Stimulated activated naive CD8-positive, alpha-beta T cell treated with anti-CD3 and anti-CD28 coated beads, Interleukin-15, Interleukin-2, amounts not matched to agents 100 ng/mL and 50 ng/mL, for 24 hours (primary cell): ENCODE data around the gene CDK16.

Source experiments
- H3K27ac Mint-ChIP-seq: one replicate; pipeline ENCODE4 v1.8.0; 2021; ENCODE audit warnings: mild to moderate bottlenecking, mixed read lengths
- H3K27me3 Mint-ChIP-seq: one replicate; pipeline ENCODE4 v1.8.0; 2021; ENCODE audit warnings: mixed read lengths
- H3K36me3 Mint-ChIP-seq: one replicate; pipeline ENCODE4 v1.8.0; 2021; ENCODE audit warnings: low read depth, mixed read lengths
- H3K4me1 Mint-ChIP-seq: one replicate; pipeline ENCODE4 v1.8.0; 2021; ENCODE audit warnings: low read depth, mixed read lengths
- H3K4me3 Mint-ChIP-seq: one replicate; pipeline ENCODE4 v1.8.0; 2021; ENCODE audit warnings: mild to moderate bottlenecking, mixed read lengths
- H3K9me3 Mint-ChIP-seq: one replicate; pipeline ENCODE4 v1.8.0; 2021; ENCODE audit warnings: mixed read lengths

The CDK16 gene

GRCh38 chrX:47224896-47225290 is 6.4 kb downstream of the CDK16 start:
- no peak overlapping the region for H3K27ac Mint-ChIP-seq
- no peaks in the 10 kb centered on the region for H3K9me3 Mint-ChIP-seq
- peaks cover 46% of the 10 kb centered on the region for H3K36me3 Mint-ChIP-seq
- peaks cover 13% of the 10 kb centered on the region for H3K4me1 Mint-ChIP-seq
- H3K27me3 Mint-ChIP-seq = no peaks in the 10 kb centered on the region
- H3K4me3 Mint-ChIP-seq = no peak overlapping the region

- no peak overlapping the region for H3K4me3 Mint-ChIP-seq
- peaks cover 2% of the 10 kb centered on the region for H3K4me1 Mint-ChIP-seq
- peaks cover 42% of the 10 kb centered on the region for H3K36me3 Mint-ChIP-seq
- no peaks in the 10 kb centered on the region for H3K9me3 Mint-ChIP-seq
- H3K27ac Mint-ChIP-seq = no peak overlapping the region
- no peaks in the 10 kb centered on the region for H3K27me3 Mint-ChIP-seq
These were observed 7.6 kb downstream of the CDK16 start for GRCh38 chrX:47226071-47226470.

GRCh38 chrX:47226531-47227333 is 8.3 kb downstream of the CDK16 start:
- Mint-ChIP-seq H3K27me3 (no peaks in the 10 kb centered on the region), H3K36me3 (peaks cover 42% of the 10 kb centered on the region), H3K27ac (no peak overlapping the region), H3K4me3 (no peak overlapping the region), H3K9me3 (no peaks in the 10 kb centered on the region), H3K4me1 (no peaks in the 10 kb centered on the region)

GRCh38 chrX:47227334-47227583 is 8.8 kb downstream of the CDK16 start:
- H3K27ac Mint-ChIP-seq = no peak overlapping the region
- peaks cover 38% of the 10 kb centered on the region for H3K36me3 Mint-ChIP-seq
- no peaks in the 10 kb centered on the region for H3K9me3 Mint-ChIP-seq
- no peaks in the 10 kb centered on the region for H3K27me3 Mint-ChIP-seq
- H3K4me1 Mint-ChIP-seq = no peaks in the 10 kb centered on the region
- H3K4me3 Mint-ChIP-seq = no peak overlapping the region

- Mint-ChIP-seq H3K27me3 (no peaks in the 10 kb centered on the region), H3K36me3 (peaks cover 36% of the 10 kb centered on the region), H3K9me3 (no peaks in the 10 kb centered on the region), H3K4me3 (no peak overlapping the region), H3K4me1 (no peaks in the 10 kb centered on the region), H3K27ac (no peak overlapping the region)
These were observed 10.2 kb downstream of the CDK16 start for GRCh38 chrX:47228550-47229270.

GRCh38 chrX:47229427-47229826 is 10.9 kb downstream of the CDK16 start:
- no peaks in the 10 kb centered on the region for H3K9me3 Mint-ChIP-seq
- H3K27ac Mint-ChIP-seq = no peak overlapping the region
- H3K27me3 Mint-ChIP-seq = no peaks in the 10 kb centered on the region
- no peak overlapping the region for H3K4me3 Mint-ChIP-seq
- no peaks in the 10 kb centered on the region for H3K4me1 Mint-ChIP-seq
- peaks cover 35% of the 10 kb centered on the region for H3K36me3 Mint-ChIP-seq

- no peak overlapping the region for H3K4me3 Mint-ChIP-seq
- peaks cover 4% of the 10 kb centered on the region for H3K4me1 Mint-ChIP-seq
- H3K27ac Mint-ChIP-seq = no peak overlapping the region
- no peaks in the 10 kb centered on the region for H3K9me3 Mint-ChIP-seq
- peaks cover 29% of the 10 kb centered on the region for H3K36me3 Mint-ChIP-seq
- no peaks in the 10 kb centered on the region for H3K27me3 Mint-ChIP-seq
These were observed 11.8 kb downstream of the CDK16 start for GRCh38 chrX:47230136-47230868.

GRCh38 chrX:47231167-47231566 is 12.7 kb downstream of the CDK16 start:
- no peaks in the 10 kb centered on the region for H3K9me3 Mint-ChIP-seq
- H3K36me3 Mint-ChIP-seq = peaks cover 26% of the 10 kb centered on the region
- peaks cover 12% of the 10 kb centered on the region for H3K4me1 Mint-ChIP-seq
- no peak overlapping the region for H3K4me3 Mint-ChIP-seq
- no peak overlapping the region for H3K27ac Mint-ChIP-seq
- no peaks in the 10 kb centered on the region for H3K27me3 Mint-ChIP-seq

DNA sequence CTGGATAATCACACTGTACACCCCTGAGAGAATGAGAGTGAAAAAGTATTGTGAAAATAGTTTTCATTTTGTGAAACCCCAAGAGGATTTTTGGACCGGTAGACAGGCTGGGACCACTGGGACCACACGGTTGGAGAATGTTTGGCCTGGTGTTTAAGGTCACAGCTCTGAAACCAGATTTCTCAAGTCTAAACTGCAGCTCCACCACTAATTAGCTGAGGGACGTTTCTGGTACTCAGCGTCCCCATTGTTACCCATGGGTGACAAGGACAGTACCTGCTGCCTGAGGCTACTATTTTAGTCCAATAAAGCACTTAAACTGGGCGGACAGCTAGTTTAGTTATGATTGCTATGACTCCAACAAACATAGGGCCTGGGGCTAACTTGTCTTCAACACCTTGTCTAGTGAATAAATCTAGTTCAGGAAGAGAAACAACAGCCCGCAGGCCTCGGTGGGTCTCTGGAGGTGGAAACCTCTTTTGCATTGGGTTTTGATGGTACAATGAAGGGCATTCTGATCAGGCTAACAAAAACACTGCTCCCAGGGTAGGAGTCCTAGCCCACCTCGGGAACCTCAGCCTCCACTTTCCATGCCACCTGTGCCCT is 13.8 kb downstream of the CDK16 start:
- H3K27ac Mint-ChIP-seq = peak overlapping the region; percentile 91
- H3K4me1 Mint-ChIP-seq = peaks cover 24% of the 10 kb centered on the region
- no peaks in the 10 kb centered on the region for H3K27me3 Mint-ChIP-seq
- H3K4me3 Mint-ChIP-seq = peak overlapping the region; percentile 85
- H3K36me3 Mint-ChIP-seq = peaks cover 21% of the 10 kb centered on the region
- H3K9me3 Mint-ChIP-seq = no peaks in the 10 kb centered on the region

- Mint-ChIP-seq H3K36me3 (peaks cover 21% of the 10 kb centered on the region), H3K4me1 (peaks cover 24% of the 10 kb centered on the region), H3K27me3 (no peaks in the 10 kb centered on the region), H3K9me3 (no peaks in the 10 kb centered on the region), H3K27ac (peak within 1 kb of the TSS; percentile 91), H3K4me3 (peak within 1 kb of the TSS; percentile 85)
These were observed 14.4 kb downstream of the CDK16 start, which contains the start of gene USP11 for GRCh38 chrX:47232803-47233332. Gene USP11, plus strand, starts transcription at chrX:47233009. Its CDS starts 35 bp downstream, at chrX:47233044.

DNA sequence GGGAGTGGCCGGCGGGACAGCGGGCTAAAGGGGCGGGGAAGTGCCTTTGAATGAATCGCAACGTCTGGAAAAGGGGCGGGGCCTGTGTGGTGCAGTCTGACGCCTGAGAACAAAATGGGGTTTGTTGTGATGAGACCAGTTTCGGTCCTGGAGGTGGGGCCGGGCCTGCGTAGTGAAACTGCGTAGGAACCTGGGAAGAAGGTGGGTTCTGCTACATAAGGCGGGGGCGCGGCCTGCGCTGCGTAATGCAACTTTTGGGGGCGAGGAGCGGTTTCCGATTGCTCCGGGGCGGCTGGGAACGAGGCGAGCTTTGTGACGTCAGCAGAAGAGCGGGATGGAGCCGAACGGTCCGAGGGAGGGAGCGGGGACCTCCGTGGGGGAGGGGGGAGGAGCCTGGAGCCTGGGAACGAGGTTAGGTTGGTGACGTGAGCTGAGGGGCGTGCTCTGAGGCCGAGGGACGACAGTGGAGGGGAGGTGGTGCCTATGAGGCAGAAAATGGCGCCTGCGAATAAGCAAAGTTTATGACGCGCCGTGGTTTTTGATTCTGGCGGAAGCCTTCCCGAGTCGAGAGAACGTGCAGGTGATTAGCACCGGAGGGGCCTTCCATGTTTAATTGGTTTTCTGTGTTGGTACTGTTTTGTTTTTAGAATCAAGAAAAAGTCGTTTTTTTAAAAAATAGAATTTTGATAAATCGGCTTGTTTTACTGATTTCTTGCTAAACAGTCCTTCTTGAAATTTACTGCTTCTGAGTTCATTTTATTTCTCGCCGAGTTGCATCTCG is 15.0 kb downstream of the CDK16 start:
- H3K36me3 Mint-ChIP-seq = peaks cover 15% of the 10 kb centered on the region
- H3K4me1 Mint-ChIP-seq = peaks cover 24% of the 10 kb centered on the region
- peak overlapping the region; percentile 91 for H3K27ac Mint-ChIP-seq
- H3K4me3 Mint-ChIP-seq = peak overlapping the region; percentile 85
- H3K9me3 Mint-ChIP-seq = no peaks in the 10 kb centered on the region
- H3K27me3 Mint-ChIP-seq = no peaks in the 10 kb centered on the region

DNA sequence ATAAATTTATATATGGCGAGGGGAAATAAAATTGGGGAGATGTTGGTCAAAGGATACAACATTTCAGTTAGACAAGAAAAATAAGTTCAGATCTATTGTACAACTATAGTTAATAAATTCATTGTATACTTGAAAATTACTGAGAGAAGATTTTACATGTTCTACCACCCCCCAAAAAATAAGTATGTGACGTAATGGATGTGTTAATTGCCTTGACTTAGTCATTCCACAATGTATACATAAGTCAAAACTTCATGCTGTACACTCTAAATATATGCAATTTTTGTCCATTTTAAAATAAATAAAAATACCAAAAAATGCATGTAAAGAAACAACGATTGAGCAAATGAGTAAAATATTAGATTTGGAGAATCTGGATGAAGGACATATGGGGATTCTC is 16.1 kb downstream of the CDK16 start:
- H3K27me3 Mint-ChIP-seq = no peaks in the 10 kb centered on the region
- H3K4me1 Mint-ChIP-seq = peaks cover 24% of the 10 kb centered on the region
- H3K36me3 Mint-ChIP-seq = peaks cover 11% of the 10 kb centered on the region
- H3K27ac Mint-ChIP-seq = peak overlapping the region; percentile 91
- peak overlapping the region; percentile 85 for H3K4me3 Mint-ChIP-seq
- no peaks in the 10 kb centered on the region for H3K9me3 Mint-ChIP-seq

DNA sequence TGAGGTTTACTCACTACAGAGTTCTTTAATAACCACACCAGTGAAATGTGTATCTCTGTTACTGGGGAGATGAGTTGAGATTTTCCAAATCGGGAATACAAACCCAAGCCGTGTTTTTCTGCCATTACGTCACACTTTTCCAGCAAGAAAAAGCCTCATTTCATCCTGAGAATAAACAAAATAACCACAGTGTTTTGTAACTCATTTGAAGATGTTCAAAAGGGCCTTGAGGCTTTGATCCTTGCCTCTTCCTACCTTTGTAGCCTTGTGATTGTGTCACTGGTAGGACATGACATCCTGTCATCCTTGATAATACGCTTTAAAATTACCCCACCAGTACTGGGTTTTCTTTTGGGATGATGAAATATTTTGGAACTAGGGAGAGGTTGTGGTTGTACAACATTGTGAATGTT is 17.2 kb downstream of the CDK16 start:
- Mint-ChIP-seq H3K4me3 (peak overlapping the region; percentile 78), H3K9me3 (no peaks in the 10 kb centered on the region), H3K27me3 (no peaks in the 10 kb centered on the region), H3K4me1 (peaks cover 24% of the 10 kb centered on the region), H3K27ac (peak overlapping the region; percentile 85), H3K36me3 (peaks cover 5% of the 10 kb centered on the region)

DNA sequence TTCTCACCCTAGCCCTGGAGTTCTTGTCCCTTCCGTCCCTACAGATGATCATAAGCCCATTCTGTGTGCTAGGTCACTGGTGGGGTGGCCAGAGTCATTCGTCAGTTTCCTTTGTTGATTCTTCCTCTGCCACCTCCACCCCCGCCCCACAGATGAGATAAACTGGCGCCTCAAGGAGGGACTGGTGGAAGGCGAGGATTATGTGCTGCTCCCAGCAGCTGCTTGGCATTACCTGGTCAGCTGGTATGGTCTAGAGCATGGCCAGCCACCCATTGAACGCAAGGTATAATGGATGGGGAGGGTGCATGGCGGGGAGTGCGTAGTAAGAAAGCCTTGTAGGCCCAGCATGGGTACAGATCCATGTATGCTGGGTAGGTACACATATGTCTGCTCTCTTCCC is 20.7 kb downstream of the CDK16 start:
- no peak overlapping the region for H3K4me3 Mint-ChIP-seq
- no peaks in the 10 kb centered on the region for H3K27me3 Mint-ChIP-seq
- H3K27ac Mint-ChIP-seq = no peak overlapping the region
- H3K4me1 Mint-ChIP-seq = peaks cover 24% of the 10 kb centered on the region
- H3K36me3 Mint-ChIP-seq = peaks cover 19% of the 10 kb centered on the region
- no peaks in the 10 kb centered on the region for H3K9me3 Mint-ChIP-seq
